LNCAP (cell line): ENCODE results near the gene JAKMIP3.

Source experiments
- TF ChIP-seq, protein P1 (sequence below): fragments of 450-650 bp; IDR thresholded peaks from 2 replicates; pipeline ENCODE4 v1.5.1; 2017; ENCODE audit warnings: mild to moderate bottlenecking

The JAKMIP3 gene

DNA sequence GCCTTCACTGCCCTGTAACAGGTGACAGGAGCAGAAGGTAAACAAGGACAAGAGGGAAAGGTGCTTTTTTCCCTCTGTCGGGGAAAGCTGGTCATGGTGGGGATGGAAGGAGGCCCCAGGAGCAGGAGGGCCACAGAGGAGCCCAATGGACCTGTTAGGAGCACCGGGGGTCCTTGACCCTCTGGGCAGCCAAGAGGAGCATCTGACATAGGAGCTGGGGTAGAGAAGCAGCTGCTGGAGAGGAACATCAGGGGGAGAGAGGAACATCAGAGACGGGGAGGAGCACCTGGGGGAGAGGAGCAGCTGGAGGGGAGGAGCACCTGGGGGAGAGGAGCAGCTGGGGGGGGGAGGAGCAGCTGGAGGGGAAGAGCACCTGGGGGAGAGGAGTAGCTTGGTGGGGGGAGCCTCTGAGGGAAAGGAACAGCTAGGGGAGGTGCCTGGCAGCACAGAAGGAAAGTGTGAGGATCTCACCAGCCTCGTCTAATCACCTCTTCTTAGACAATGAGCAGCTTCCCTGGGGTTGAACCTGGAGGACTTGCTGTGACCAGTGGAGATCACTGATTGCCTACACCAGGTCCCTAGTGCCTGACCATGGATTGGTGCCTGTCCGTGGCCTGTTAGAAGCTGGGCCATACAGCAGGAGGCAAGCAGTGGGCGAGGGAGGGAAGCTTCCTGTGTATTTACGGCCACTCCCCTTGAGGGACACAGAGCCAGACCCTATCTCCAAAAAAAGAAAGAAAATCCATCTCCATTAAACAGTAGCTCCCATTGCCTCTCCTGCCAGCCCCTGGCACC is 37.6 kb downstream of the JAKMIP3 start:
- TF ChIP-seq, protein P1, sequence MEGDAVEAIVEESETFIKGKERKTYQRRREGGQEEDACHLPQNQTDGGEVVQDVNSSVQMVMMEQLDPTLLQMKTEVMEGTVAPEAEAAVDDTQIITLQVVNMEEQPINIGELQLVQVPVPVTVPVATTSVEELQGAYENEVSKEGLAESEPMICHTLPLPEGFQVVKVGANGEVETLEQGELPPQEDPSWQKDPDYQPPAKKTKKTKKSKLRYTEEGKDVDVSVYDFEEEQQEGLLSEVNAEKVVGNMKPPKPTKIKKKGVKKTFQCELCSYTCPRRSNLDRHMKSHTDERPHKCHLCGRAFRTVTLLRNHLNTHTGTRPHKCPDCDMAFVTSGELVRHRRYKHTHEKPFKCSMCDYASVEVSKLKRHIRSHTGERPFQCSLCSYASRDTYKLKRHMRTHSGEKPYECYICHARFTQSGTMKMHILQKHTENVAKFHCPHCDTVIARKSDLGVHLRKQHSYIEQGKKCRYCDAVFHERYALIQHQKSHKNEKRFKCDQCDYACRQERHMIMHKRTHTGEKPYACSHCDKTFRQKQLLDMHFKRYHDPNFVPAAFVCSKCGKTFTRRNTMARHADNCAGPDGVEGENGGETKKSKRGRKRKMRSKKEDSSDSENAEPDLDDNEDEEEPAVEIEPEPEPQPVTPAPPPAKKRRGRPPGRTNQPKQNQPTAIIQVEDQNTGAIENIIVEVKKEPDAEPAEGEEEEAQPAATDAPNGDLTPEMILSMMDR = no peak

DNA sequence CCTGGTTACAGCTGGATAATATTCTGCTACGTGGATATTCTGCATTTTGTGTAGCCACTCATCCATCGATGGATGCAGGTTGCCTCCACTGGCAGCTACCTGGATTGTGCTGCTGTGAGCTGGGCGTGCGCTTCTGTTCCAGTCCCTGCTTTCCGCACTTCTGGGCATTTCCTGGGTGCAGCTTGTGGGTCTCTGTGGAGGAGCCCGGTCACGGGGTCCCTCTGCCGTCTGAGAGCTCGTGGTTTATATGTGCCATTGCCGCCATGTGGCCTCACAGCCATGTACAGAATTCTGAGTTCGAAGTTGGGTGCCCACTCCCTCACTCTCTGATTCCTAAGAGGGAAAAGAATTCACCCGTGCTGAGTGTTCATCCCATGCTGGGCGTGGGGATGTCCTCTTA is 38.3 kb downstream of the JAKMIP3 start:
- TF ChIP-seq, protein P1 = no peak

DNA sequence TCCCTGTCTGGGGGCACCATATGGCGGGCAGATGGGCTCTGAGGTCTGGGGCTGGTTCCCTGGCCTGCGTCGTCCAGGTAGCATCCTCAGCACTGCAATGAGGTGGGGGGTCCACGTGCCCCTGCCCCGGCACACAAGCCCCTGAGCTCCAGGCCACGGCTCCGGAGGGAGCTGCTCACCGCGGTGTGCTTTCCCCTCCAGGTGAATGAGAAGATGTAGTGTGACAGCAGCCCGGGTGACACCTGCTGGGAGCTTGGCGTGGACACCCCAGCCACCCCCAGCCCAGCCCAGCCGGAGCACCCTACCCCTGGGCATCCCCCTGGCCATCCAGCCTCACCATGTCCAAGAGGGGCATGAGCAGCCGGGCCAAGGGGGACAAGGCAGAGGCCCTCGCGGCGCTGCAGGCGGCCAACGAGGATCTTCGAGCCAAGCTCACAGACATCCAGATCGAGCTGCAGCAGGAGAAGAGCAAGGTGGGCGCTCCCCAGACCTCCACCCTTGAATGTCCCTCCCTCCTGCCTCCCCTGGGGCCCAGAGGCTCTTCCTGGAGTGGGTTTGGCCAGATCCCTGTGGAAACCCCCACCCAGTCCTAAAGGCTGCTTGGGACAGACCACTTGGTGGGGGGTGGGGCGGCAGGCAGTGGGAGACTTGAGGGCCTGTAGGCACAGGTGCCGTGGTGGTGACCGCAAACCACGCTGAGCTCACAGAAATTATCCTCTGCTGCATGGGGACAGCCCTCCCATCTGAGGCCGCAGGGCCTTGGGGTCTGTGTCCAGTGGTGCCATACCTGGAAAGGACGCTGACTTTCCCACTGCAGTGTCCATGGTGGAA is 38.9 kb downstream of the JAKMIP3 start:
- TF ChIP-seq, protein P1 = no peak

- TF ChIP-seq, protein P1 = no peak
Measured at GRCh38 chr10:132105302-132105995, 39.7 kb downstream of the JAKMIP3 start.

DNA sequence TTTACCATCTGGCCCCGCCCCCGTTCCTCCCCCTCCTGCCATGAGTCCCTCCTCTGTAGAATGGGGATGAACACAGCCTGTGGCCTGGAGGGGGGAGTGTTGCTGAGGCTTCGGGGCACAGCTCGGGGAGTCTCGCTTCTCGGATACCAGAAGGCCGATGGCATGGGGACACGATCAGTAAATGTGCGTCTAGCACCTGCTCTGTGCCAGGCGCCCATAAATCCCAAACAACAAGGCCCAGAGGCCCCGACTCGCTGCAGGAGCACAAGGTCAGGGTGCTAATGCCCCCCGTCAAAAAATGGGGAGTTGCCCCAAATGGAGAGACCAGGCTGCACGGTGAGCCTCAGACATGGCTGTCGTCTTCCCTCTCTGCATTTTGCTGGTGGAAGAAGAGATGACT is 40.7 kb downstream of the JAKMIP3 start:
- TF ChIP-seq, protein P1 = no peak

- TF ChIP-seq, protein P1 = no peak
Measured at GRCh38 chr10:132107186-132107948, 41.6 kb downstream of the JAKMIP3 start.
